HK-2 (cell line): ENCODE data around the gene SH3BP1.

Experiments
- DNase-seq: peaks from one replicate; pipeline ENCODE4 v3.0.0-alpha.2; 2018; ENCODE audit not compliant: unreplicated experiment

The SH3BP1 gene

GRCh38 chr22:37616201-37617083 is 23.0 kb upstream of the SH3BP1 start:
- no peak for DNase-seq

- DNase-seq = no peak
Observed at GRCh38 chr22:37617431-37617830, 22.0 kb upstream of the SH3BP1 start.

- no peak for DNase-seq
Observed at GRCh38 chr22:37618072-37618656, 21.3 kb upstream of the SH3BP1 start.

- no peak for DNase-seq
Observed at GRCh38 chr22:37618674-37619073, 20.8 kb upstream of the SH3BP1 start.

GRCh38 chr22:37619991-37620390 is 19.5 kb upstream of the SH3BP1 start:
- DNase-seq = no peak

- DNase-seq = no peak
Observed at GRCh38 chr22:37621352-37621860, 18.1 kb upstream of the SH3BP1 start.

GRCh38 chr22:37623075-37624016 is 16.1 kb upstream of the SH3BP1 start:
- peak; percentile 65 for DNase-seq

- no peak for DNase-seq
Observed at GRCh38 chr22:37624017-37624365, 15.5 kb upstream of the SH3BP1 start.

- no peak for DNase-seq
Observed at GRCh38 chr22:37624876-37625275, 14.6 kb upstream of the SH3BP1 start.

- no peak for DNase-seq
Observed at GRCh38 chr22:37625737-37626136, 13.7 kb upstream of the SH3BP1 start.

- no peak for DNase-seq
Observed at GRCh38 chr22:37626144-37626543, 13.3 kb upstream of the SH3BP1 start.

- no peak for DNase-seq
Observed at GRCh38 chr22:37626556-37627075, 12.9 kb upstream of the SH3BP1 start.

- no peak for DNase-seq
Observed at GRCh38 chr22:37627121-37627520, 12.3 kb upstream of the SH3BP1 start.

- DNase-seq = no peak
Observed at GRCh38 chr22:37627545-37627944, 11.9 kb upstream of the SH3BP1 start.

- DNase-seq = no peak
Observed at GRCh38 chr22:37628830-37629229, 10.6 kb upstream of the SH3BP1 start.

GRCh38 chr22:37629928-37630327 is 9.5 kb upstream of the SH3BP1 start:
- DNase-seq = no peak

GRCh38 chr22:37630839-37631435 is 8.5 kb upstream of the SH3BP1 start:
- DNase-seq = no peak

- no peak for DNase-seq
Observed at GRCh38 chr22:37631448-37632173, 7.9 kb upstream of the SH3BP1 start.

- no peak for DNase-seq
Observed at GRCh38 chr22:37632174-37633088, 7.0 kb upstream of the SH3BP1 start.
